RWPE1 (cell line): ENCODE data around the gene MBP.

Experiments
- CTCF ChIA-PET: fragments of 350-600 bp; sonication (Branson Sonifier 250); formaldehyde crosslinking; extraction: SDS; loops from one replicate; lab custom pipeline; 2021; lab: Yijun Ruan, JAX
- POLR2A ChIA-PET: fragments of 400-600 bp; formaldehyde crosslinking; extraction: SDS; loops from one replicate; lab custom pipeline; 2020; ENCODE audit warnings: antibody characterized with exemption; ENCODE audit not compliant: low non-redundant PET; lab: Yijun Ruan, JAX
- DNase-seq: peaks from one replicate; pipeline ENCODE4 v3.0.0; 2012; ENCODE audit warnings: low spot score
- H3K27ac ChIP-seq: fragments of 450-650 bp; 2 replicates; pipeline ENCODE4 v1.5.1; 2017
- TF ChIP-seq, protein P1 (sequence below): fragments of 450-650 bp; conservative IDR thresholded peaks from 2 replicates; pipeline ENCODE4 v1.5.1; 2017; ENCODE audit warnings: low read depth, mild to moderate bottlenecking

MBP gene

DNA sequence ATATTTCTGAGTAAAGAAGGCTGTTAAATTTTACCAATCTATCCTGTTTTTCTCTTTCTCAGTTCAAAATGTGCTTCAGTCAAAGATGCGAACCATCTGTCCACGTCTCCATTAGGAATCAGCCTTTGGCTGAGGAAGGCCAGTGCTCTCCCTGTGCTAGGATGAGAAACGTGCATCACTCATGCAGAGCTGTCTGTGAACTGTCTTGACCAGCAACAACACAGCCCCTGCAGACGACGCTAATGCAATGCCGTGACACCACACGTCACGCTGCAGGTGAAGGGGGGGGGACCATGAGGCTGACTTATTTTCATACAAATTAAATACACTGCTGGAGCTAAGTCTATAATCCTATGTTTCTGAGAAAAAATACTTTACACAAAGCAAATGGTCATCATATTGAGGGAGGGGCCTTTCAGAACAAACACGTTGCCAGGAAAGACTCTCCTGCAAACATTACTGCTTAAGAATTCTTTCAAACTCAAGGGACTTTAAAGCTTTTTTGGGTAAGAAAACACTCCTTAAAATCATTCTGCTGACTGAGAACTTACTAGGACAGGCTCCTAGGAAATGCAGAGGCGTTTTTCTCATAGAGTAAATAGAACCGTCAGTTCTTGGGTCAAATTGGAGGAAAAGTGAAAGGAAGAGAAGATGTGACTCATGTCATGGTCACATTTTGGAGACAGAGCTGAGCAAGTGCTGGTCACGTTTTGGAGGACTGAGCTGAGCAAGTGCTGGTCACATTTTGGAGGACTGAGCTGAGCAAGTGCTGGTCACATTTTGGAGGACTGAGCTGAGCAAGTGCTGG, 97.0 kb downstream of the MBP start:
- TF ChIP-seq, protein P1, sequence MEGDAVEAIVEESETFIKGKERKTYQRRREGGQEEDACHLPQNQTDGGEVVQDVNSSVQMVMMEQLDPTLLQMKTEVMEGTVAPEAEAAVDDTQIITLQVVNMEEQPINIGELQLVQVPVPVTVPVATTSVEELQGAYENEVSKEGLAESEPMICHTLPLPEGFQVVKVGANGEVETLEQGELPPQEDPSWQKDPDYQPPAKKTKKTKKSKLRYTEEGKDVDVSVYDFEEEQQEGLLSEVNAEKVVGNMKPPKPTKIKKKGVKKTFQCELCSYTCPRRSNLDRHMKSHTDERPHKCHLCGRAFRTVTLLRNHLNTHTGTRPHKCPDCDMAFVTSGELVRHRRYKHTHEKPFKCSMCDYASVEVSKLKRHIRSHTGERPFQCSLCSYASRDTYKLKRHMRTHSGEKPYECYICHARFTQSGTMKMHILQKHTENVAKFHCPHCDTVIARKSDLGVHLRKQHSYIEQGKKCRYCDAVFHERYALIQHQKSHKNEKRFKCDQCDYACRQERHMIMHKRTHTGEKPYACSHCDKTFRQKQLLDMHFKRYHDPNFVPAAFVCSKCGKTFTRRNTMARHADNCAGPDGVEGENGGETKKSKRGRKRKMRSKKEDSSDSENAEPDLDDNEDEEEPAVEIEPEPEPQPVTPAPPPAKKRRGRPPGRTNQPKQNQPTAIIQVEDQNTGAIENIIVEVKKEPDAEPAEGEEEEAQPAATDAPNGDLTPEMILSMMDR = no peak
- ChIA-PET POLR2A (no interaction called here), CTCF (no interaction called here)
- no peak for DNase-seq
- no peak overlapping the region for H3K27ac ChIP-seq

DNA sequence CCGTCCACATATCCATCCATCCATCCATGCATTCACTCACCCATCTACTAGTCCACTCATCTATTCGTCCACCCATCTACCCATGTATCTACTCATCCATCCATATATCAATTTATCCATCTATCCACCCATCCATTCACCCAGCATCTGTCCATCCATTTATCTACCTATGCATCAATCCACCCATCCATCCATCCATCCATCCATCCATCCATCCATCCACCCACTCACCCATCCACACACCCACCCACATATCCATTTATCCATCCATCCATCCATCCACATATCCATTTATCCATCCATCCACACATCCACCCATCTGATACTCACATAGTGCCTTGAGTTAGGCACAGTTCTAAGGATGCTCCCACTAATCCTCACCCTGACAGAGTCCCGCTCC, 99.0 kb downstream of the MBP start:
- CTCF ChIA-PET = no interaction called here
- no peak overlapping the region for H3K27ac ChIP-seq
- no peak for DNase-seq
- TF ChIP-seq, protein P1 = no peak
- POLR2A ChIA-PET = no interaction called here

DNA sequence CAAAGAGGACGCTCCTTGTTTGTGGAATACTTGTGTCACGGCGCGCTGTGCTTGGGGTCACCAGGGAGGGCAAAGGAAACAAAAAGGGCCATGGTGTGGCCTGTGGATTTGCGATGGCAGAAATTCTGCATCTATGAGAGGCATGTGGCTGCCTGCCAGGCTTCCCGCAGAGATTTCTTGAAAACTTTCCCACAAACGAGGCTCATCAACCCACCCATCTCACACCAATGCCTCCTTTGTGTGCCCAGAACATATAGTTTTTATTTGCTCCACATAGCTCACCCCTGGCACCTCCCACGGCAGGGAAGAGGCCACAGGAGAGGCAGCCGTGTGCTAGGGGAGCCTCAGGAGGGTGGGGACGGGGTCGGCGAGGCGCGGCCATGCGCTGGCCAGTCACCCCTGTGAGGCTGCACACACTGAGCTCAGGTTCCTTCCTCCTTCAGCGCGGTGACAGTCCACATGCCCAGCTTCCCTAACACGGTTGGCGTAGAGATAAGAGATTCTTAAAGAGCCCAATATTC, 100.3 kb downstream of the MBP start:
- DNase-seq = no peak
- TF ChIP-seq, protein P1 = no peak
- ChIA-PET CTCF (no interaction called here), POLR2A (no interaction called here)
- H3K27ac ChIP-seq = no peak overlapping the region

DNA sequence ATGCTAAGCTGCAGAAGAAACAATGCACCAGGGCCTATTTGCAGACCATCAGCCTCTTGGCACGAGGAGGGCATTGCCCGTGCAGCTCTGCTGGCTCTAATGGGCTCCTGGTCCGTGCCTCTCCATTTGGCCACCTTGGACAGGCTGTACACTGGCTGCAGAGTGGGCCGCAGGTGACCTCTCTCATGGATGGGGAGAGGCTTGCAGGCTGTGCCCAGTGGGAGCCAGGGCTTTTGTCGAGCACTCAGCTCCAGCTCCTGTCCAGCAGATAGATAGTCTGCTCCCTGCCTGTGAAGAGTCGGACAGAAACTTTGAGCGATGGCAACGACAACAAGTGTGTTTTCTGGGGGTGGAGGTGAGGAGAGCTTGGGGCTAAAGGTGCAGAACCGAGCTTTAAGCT, 100.9 kb downstream of the MBP start:
- H3K27ac ChIP-seq = no peak overlapping the region
- DNase-seq = no peak
- TF ChIP-seq, protein P1 = no peak
- CTCF ChIA-PET = no interaction called here
- POLR2A ChIA-PET = no interaction called here

DNA sequence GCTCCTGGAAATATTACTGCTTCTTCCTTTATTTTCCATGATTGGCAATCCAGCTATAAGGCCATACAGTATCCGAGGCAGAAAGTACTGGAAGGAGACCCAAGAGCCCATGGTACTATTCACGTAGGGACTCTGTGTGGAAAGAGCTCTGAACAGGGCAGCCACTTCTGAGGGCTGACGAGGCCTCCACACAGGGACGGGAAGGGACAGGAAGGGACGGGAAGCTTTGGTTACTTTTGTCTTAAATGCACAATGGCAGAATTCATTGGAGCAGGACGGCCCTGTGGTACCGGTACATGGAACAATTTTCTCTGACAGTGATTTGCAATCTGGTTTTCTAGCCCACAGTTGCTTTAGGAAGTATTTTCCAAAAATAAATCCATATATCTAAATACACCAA, 102.4 kb downstream of the MBP start:
- H3K27ac ChIP-seq = no peak overlapping the region
- DNase-seq = no peak
- ChIA-PET CTCF (no interaction called here), POLR2A (no interaction called here)
- TF ChIP-seq, protein P1 = no peak

DNA sequence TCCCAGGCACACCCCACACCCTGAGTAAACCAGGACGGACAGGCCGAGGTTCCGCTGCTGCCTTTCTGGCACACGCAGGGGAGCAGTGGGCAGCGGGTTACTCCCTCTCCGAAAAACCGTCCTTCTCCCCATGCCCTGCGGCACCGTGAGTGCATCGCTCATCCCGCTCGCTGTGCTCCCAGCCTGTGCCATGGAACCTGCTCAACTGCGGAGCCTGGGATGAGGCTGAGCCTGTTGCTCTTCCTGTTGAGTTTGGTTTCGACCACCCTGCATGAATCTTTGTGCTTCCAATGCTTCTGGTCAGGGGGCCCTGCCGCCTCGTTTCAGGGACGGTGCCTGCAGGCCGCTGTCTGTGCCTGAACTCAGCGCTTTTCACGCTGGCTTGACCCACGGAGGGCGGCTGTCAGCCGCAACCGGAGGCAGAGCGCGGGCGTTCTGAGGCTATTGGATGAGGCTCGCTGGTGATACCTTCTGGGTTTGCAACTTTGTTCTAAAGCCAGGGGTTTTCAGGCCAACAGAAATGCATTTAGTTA, 106.7 kb downstream of the MBP start:
- POLR2A ChIA-PET = no interaction called here
- H3K27ac ChIP-seq = no peak overlapping the region
- CTCF ChIA-PET = no interaction called here
- TF ChIP-seq, protein P1 = no peak
- no peak for DNase-seq
